ENCODE measurements around the gene IL12RB2.

- TF ChIP-seq CTCF (IDR thresholded peaks at IDR 0.05) (no peak), ZFX (IDR thresholded peaks at IDR 0.05; ENCODE audit: borderline replicate concordance) (no peak)
Measured at GRCh38 chr1:67280696-67281095, 27.0 kb upstream of the IL12RB2 start.
